ENCODE results near the gene FAF2. TPM values are rescaled to one million over a fixed set of nuclear protein-coding genes. Genes with fewer than 3 reads are reported as not detected.
"Not testable (repeated sequence)": the region's sequence is repeated elsewhere in the genome, so short reads cannot be mapped to it uniquely, and the experiment has no call there.

FAF2 gene, protein sequence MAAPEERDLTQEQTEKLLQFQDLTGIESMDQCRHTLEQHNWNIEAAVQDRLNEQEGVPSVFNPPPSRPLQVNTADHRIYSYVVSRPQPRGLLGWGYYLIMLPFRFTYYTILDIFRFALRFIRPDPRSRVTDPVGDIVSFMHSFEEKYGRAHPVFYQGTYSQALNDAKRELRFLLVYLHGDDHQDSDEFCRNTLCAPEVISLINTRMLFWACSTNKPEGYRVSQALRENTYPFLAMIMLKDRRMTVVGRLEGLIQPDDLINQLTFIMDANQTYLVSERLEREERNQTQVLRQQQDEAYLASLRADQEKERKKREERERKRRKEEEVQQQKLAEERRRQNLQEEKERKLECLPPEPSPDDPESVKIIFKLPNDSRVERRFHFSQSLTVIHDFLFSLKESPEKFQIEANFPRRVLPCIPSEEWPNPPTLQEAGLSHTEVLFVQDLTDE
- 50.1 TPM for total RNA-seq

DNA sequence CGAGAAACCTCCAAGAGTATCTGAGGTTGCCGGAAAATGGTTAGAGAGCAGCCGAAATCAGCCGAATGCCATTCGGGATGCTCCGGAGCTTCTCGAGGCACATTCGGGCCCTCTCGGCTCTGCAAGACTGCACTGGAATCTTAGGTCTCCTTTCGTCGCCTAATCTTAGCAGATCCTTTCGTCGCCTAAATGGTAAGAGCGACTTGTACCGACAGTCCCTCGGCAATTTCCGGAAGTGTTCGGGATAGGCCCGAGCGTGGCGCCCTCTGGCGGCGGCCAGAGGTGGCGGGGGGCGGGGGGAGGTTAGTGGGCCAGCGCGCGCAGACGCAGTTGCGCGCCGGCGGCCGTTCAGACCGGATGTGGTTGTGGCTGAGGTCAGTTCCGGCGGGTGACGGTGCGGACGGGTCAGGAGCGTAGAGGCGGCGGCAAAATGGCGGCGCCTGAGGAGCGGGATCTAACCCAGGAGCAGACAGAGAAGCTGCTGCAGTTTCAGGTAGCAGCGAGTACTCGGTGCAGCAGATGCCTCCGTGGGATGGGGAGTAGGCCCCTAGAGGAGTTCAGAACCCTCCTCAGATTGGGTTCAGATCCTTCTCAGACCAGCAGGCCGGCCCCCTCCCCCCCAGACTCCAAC lies at the start of gene FAF2:
FAF2 (plus strand) TSS at position 408 of the 631 bp plus-strand sequence; CDS start at position 431, 23 bp downstream.
- DNase-seq (ENCODE audit: low spot score): peak; percentile 99

DNA sequence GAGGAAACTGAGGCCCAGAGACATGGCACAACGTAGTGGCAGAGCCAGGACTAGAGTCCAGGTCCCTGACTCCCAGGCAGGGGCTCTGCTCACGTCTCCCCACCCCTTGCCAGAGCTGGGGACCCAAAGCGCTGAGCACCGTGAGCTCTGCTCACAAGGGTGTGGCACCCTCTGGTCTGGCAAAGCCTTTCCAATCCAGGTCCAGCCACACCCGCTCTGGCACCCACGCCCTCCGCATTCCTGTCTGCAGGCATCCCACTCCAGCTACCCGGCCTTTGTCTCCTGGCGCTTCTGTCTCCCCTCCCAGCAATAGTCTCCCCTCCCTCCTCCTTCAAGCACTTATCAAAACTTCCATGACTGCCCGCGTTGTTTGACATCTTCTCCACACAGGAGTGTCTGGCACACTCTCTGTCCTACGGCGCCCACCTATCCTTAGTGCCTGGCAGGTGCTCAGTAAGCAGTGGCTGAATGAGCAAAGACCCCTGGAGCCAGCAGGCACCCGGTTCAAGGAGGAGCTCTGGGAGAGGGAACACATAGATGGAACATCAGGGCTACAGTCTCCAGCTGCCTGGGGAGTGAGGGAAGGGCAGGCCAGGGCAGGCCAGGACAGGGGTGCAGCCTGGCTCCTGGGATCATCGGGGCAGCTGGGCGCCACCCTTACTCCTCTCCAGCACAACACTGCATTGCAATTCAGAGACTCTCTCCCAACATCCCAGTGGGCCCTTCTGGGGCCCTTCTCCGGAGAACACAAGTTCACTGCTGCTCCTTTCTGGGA lies 47.6 kb upstream of the FAF2 start:
- no peak for DNase-seq (ENCODE audit: low spot score)

DNA sequence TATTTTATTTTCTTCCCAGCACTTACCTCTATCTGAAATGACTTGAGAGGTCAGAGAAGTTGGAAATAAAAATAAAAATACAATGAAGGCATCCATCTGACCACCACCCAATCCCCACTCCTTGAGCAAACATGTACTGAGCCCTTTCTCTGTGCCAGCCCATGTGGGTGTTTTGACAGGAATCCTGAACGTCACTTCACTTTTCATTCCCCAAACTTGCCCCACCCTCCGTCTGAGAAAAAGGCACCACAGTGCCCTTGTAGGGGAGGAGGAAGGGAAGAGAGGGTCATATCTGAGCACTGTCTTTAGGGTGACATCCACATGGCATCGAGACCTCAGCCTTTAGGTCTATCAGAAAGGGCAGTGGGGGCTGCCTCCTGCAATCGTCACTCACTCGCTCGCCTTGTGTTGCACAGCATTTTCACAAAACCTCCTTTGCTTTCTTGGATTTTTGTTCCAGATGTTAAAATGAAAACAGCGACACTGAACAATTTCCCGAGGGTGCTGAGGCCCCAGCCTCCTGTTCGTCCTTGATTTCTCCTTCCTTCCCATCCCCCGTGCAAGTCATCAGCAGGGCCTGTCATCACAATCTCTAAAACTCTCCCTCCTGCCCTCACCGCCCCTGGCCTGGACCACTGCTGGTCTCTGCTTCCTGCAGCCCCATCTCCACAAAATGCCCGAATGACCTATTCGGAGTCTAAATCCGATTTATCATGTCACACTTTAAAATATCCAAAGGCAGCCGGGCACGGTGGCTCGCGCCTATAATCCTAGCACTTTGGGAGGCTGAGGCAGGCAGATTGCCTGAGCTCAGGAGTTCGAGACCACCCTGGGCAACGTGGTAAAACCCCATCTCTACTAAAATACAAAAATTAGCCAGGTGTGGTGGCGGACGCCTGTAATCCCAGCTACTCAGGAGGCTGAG lies 46.6 kb upstream of the FAF2 start:
- DNase-seq (ENCODE audit: low spot score): no peak

DNA sequence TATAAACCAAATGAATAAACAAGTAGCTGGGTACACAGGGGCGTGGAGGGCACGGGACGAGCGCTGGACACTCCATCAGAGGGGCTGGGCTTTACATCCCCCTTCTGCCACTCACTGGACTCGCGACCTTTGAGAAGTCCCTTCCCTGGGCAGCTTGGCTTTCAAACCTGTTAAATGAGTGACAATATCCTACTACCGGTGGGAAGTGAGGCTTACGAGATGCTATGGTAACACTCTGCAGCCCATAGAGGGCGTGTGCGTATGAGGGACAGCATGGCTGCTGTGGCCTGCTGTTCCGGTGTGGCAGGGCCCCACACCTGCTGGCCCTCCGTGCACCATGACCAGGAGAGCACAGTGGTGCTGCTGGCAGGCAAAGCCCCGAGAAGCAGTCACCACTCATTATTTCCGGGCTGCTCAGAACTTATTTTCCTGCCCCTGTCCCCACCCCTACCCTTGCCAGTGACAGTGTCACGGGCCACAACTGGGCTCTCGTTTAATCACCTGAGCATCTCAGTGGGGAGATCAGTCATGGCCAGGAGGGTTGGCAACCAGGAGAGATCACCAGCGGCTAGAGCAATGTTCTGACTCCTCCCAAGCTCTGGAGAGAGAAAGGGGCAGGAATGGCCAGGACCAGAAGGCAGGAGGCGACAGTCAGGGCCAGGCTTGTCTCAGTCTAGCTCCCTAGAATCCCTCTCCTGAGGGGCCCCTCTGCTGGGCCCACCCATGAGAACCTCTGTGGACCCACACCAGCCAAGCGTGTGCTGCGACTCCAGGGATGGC lies 42.3 kb upstream of the FAF2 start:
- DNase-seq (ENCODE audit: low spot score): no peak

DNA sequence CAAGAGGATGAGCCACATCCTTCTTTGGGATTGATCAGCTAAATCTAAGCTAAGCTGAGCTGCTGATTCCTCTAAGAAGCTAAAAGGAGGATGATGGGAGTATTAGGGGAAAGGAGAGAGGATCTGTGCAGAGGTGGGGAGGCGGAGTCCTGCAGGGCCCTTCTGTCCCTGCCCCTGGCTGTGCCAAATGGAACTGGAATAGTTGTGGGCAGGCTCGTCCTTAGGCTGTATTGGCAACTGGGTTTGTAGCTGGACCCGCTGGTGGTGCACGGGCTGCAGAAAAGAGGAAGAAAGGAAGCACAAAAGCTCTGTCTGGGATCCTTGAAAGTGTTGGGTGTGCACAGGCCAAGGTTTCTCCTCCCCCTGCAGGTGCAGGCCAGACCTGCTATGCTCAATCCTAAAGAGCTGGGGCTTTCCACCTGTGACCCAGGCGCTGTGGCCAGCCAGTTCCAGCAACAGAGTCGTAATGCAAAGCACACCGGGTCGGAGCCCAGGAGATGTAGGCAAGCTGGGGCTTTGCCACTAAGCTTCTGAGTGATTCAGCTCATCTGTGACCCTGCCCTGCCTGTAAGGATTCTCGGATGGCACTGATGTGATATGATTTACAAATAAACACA lies 41.6 kb upstream of the FAF2 start:
- no peak for DNase-seq (ENCODE audit: low spot score)

DNA sequence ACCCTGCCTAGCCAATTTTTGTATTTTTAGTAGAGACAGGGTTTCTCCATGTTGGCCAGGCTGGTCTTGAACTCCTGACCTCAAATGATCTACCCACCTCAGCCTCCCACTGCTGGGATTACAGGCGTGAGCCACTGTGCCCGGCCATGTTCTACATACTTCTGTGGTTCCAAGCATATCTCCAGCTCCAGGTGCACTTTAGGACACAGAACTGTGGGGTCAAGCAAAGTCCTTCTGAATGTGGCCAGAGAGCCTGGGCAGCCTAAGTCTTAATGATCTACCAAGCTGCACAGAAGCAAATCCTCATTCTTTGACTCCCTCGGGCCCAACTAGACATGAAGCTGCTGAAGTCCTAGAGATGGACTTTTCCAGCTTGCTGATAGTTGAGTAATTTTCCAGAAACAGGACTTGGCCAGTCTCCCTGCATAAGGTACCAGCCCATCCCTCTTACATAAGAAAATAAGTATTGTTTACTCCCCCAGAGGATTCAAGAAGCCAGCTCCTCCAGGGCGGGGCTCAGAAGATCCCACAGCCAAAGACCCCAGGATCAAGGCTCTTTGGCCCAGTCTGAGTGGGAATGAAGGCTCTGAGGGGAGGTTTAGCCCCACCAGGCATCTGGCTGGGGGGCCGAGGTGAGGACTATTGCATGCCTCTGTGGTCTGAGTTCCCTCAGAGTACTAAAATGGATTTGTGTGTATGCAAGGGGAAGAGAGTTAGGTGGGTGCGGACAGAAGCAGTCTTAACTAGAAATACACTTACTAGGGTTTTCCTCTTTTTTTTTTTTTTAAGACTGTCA lies 40.5 kb upstream of the FAF2 start:
- DNase-seq (ENCODE audit: low spot score): no peak

DNA sequence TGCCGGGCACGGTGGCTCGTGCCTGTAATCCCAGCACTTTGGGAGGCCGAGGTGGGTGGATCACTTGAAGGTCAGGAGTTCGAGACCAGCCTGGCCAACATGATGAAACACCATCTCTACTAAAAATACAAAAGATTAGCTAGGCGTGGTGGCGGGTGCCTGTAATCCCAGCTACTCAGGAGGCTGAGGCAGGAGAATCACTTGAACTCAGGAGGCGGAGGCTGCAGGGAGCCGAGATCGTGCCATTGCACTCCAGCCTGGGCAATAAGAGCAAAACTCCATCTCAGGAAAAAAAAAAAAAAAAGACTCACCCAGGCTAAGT lies 40.0 kb upstream of the FAF2 start:
- not testable (repeated sequence) for DNase-seq (ENCODE audit: low spot score)

DNA sequence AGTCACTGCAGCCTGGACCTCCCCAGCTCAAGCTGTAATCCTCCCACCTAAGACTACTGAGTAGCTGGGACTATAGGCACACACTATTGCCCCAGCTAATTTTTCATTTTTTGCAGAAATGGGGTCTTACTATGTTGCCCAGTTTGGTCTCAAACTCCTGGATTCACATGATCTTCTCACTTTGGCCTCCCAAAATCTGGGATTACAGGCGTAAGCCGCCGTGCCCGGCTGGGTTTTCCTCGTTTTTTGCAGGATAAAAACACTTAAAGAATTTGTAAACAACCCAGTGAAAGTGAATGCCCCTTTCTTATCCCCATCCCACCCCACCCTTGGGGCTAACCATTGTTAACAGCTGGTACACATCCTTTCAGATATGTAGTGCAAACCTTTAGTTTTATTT lies 39.6 kb upstream of the FAF2 start:
- DNase-seq (ENCODE audit: low spot score): no peak

DNA sequence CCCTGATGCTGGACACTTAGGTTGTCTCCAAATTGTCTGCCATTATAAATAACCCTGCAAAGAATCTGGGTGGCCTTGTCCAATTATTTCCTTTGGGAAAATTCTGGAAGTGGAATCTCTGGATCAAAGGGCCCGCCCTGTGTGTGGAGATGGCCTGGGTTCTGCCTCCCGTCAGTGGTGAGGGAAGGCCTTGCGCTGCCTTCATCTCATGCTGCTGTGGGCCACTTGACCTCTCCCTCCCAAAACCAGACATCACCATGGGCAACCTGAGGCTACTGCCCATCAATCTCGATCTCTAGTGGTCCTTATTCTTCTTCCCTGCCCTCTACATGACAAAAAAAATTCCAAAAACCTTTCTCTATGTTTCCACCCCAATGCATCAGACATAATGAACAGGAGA lies 38.4 kb upstream of the FAF2 start:
- DNase-seq (ENCODE audit: low spot score): no peak

DNA sequence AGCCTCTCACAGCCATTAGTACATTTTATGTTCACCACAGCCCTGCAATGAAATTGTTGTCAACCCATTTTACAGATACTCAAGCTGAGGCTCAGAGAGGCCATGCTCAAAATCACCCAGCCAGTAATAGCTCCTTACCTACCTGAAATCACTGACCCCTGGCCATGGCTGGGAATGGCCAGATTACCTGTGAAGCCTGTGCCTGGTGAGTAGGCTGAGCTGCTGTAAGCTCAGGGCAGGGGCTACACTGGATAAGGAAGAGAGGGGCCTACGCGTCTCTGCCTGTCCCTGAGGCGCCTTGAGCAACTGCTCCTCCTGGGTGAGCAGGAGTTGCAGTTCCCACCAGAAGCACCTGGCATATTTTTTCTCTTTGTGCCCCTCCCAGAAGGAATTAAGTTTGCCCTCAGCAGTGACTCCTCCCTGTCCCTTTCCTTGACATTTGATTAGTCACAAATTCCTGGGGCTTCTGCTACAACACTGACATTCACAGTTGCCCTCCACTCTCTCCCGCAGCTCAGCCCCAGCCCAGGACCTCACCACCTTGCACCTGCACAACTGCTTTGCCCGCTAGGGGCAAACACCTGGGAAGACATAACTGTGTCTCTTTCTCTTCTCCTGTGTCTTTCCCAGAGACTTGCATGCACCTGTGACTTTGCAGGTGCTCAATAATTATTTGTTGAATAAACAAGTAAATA lies 37.6 kb upstream of the FAF2 start:
- DNase-seq (ENCODE audit: low spot score): no peak

DNA sequence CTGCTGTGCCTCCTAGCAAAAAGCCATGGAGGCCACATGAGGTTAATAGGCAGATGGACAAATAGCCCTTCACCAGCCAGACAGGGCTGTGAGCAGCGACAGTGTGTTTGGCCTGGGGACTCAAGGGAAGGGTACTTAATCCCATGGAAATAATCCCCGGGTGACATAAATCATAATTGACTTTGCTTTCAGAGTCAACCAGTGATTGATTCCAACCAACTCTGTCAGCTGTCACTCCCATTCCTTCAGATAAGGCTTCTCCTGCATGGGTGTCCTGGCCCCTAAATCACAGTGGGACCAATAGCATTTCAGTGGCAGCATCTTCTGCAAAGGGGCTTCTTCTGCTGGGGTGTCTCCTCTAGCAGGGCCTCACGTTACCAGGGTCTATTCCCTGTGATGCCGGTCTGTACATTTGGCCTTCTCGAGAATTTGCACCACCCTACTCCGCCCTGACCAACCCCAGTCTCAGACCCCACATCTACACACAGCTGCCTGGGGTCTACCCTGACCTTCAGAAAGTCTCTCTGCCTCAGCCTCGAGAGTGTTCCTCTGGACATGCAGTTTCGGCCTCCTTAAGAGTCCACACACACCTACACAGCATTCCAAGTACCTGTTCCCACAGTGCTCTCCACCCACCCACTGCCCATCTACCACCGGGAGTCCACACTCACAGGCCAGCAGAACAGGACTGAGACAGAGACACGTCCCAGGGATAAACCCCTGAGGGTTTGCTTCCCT lies 35.5 kb upstream of the FAF2 start:
- no peak for DNase-seq (ENCODE audit: low spot score)

DNA sequence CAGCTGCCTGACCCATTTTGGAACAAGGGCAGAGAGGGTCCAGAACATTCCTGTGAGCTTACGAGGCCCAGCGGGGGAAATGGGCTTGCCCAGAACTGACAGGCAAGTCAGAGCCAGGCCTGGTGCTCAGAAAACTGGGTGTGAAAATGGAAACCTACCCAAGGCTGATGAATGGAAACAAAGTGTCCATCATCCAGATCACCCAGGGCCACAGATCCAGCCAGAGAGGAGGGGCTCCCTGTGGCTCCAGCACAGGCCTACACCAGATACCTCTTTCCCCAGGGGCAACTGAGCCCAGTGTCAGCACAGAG lies 35.0 kb upstream of the FAF2 start:
- DNase-seq (ENCODE audit: low spot score): no peak

DNA sequence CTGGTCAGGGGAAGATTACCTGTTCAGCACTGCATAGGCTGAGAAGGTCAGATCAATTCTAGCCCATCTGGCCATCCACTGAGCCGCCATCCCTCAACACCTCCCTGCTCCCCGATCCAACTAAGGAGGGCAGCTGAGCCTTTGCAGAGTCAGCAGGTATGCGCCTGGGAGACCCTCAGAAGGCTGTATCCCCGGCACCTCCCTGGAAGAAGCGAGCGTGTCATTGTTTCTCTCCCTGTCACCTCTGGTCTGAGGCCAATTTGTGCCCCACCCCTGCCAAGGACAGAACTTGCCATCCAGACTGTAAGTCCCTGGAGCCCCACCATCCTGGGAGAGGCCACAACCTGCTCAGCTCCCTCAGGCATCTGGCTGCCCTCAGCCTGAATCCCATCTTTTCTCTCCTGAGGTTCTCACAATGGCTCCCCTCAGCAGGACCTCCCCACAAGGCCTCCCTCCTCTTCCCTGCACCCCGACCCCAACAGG lies 34.4 kb upstream of the FAF2 start:
- DNase-seq (ENCODE audit: low spot score): no peak

DNA sequence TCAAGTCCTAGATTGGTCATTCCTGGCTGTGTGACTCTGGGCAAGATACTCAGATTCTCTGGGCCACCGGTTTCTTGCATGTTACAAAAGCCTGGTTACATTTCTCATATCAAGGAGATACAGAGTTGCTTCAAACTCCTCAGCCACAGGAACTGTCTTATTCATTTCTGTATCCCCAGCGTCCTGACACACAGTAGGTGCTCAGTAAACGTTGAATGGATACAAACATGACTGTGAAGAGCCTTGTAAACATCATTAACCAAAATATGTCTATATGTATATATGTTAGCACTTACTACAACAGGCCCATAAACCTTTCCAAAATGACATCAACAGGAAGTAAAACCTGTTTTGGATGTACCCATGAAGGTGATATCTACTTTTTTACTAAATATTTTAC lies 33.5 kb upstream of the FAF2 start:
- no peak for DNase-seq (ENCODE audit: low spot score)

DNA sequence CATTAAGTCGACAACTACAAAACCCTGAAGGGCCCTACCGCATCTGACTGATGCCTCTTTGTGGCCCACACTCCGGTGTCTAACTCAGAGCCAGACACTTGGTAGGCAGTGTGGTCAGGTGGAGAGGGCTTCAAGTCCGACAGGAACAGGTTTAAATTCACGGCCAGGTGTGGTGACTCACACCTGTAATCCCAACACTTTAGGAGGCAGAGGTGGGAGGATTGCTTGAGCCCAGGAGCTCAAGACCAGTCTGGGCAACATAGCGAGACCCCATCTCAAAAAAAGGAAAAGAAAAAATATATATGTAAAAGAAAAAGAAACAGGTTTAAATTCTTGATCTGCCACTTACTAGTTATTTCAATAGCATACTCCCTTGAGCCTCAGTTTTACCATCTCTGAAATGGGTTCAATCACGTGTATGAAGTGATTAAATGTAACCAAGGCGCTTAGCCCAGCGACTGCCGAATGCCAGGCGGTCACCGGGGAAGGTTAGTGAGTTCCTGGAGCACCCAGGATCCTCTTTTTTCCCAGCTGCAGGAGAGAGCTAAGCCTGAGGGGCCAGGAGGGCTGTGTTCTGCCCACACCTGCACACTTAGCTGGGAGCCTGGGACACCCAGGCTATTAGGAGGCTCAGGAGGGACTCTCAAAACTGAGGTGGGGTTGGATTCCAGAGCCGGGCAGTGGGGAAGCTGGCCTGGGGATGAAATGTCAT lies 32.8 kb upstream of the FAF2 start:
- DNase-seq (ENCODE audit: low spot score): no peak

DNA sequence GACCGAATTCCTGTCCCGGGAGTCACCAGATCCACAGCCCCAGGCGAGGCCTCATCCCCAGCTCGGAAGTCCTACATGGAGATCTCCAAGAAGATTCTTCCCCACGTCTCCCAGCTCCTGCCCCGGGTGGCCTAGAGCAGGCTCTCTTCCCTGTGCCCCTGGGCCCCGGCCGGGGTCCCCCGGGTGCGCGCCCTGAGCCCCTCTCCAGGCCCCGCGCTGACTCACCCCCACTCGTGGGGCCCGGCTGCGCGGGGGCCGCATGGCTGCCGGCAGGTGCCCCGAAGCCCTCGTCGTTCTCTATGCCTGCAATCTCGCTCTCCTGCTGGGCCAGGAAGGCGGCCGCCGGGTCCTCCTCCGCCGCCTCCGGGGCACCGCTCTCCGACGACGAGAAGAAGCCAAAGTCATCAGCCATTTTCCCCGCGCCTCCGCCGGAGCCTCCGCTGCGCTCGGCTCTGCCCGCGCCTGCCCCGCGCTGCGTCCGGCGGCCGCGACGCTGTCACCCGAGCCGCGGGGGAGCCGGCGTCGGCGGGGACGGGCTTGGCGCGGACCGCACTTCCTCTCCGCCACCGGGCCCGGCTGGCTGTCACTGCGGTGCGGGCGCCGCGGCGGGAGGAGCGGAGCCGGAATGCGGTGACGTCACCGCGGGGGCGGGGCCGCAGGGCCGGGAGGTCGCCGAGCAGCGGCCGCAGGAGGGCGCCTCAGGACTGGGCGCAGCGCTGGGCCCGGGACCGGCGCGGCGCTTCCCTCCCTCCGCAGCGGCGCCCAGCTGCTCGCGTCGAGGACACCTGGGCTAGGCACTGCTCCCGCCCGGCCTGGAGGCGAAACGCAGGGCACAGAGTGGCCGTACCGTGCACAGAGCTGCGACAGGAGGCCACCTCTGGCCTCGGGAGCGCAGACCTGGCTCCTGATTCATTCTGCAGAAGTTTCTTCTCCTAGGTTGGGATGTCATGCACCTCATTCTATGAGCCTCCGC lies 31.9 kb upstream of the FAF2 start, which contains the start of gene CLTB:
CLTB (minus strand) TSS at position 588 of the 973 bp plus-strand sequence; CDS start at position 412, 176 bp downstream.
- DNase-seq (ENCODE audit: low spot score): peak; percentile 89
